ENCODE results near the gene FRMD4A.
"Not testable (repeated sequence)": the region's sequence is repeated elsewhere in the genome, so short reads cannot be mapped to it uniquely, and the experiment has no call there.

The FRMD4A gene

DNA sequence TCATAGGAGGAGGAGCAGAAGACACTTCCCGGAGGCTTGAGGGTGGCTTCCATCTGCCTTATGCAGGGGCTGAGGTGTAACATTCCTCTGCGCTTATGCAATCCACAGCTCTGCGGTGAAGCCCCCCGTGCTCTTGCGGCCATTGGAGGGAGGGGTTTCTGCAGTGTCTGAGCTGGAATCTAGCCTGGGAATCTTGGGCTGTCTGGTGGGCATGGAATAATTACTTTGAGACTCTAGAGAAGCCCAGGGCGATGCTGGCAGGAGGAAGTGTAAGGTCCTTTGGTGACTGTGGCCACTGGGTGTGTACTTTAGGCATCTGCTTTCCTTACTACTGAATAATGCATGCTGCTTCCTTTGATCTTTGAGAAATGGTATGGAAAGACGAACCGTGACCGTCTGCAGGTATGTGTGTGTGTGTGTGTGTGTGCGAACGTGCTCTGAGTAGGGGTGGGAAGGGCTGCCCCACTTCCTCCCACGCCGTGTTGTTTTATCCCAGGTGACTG, 563.0 kb downstream of the FRMD4A start:
- DNase-seq, result no peak

DNA sequence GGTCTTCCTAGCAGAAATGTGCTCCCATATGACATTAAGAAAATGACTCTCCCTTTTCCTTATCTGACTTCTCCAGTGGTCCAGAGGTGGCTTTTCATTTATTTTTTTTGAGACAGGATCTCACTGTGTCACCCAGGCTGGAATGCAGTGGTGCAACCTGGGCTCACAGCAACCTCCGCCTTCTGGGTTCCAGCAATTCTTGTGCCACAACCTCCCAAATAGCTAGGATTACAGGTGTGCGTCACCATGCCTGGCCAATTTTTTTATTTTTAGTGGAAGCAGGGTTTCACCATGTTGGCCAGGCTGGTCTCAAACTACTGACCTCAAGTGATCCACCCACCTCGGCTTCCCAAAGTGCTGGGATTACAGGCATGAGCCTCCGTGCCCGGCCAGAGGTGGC, 563.6 kb downstream of the FRMD4A start:
- DNase-seq, result not testable (repeated sequence)

DNA sequence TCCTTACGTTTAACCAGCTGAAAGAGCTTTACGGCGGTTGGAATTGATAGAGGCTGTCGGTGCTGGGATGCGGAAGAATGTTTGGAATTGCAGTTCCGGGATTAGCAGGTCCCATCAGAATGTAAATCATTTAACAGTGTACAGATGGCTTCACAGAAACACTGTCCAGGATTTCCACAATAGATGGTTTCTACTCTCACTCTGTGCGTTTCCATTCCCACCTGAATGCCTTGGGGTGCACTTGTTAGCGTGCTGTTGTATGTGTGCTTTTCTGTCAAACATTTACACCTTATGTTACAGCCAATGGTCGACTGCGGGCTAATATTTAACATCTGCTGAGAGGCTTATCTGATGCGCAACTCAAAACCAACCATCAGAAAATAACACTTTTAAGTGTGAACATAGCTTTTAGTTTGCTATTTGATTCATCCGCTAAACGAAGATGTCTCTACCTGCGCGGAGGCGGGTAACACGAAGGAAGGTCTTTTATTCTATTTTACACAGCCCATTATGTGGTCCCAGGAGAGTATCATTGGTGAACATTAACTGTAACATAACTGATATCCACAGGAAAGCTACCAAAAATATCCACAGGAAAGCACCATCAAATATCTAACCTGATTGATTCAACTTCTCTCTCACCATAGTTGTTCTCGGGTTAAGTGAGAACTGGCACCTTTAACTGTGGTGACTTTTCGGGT, 564.9 kb downstream of the FRMD4A start:
- DNase-seq, result no peak

DNA sequence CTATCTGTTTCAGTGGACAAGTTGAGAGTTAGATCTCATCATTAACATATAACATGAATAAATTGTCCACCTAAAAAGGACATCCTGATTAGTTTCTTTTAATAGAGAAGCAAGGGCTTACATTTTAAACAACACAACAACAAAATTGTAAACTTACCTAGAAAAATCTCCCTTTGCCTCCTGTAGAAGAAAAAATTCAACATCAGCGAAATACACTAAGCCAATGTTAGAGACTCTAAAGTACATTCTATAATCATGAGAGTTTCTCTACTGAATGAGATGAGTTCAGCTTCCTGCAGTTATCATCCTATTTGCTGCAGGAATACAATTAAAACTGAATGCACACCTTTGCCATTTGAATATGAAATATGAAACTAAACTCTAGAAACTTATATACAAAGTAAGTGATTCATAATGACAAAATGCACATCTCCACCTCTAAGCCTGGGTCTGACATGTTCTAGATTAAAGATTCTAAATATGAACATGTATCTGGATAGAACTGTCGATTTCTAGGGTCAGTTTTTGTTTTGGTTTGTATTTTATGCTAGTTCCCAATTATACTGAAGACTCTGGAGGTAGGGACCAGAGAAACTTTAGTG, 569.1 kb downstream of the FRMD4A start:
- DNase-seq, result no peak

DNA sequence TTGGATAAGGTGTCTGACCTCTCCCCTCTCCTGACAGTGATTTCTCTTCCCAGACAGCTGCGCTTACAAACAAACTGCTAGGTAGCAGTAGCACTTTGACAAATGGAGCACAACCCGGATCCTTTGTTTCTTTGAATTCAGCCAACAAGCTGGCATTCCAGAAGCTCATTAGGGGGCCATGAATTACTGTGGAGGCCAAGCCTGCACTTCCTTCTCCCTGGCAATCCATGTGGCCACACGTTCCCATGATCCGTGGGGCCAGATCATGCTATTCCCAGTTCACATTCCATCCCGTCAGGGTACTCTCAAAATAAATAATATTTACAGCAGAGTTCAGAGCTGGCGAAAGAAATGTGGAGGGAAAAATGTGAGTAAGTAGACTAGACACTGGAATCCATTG, 571.6 kb downstream of the FRMD4A start:
- DNase-seq, result no peak

DNA sequence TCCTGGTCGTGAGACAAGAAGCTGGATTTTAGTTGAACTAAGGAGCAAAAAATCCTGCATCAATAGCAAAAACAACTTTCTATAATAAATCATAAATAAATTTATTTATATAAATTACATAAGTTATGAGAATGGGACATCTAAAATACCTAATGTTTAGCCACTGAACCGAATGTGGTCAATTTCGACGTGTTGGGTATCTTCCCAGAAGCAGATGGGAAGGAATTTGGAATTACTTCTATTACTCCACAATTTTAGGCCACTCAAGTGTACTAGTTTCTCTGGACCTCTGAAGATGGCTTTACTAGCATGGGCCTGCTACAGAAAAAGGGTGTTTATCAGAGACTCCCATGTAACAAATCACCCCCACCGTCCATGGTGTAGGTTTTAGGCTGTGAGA, 572.0 kb downstream of the FRMD4A start:
- no peak for DNase-seq

DNA sequence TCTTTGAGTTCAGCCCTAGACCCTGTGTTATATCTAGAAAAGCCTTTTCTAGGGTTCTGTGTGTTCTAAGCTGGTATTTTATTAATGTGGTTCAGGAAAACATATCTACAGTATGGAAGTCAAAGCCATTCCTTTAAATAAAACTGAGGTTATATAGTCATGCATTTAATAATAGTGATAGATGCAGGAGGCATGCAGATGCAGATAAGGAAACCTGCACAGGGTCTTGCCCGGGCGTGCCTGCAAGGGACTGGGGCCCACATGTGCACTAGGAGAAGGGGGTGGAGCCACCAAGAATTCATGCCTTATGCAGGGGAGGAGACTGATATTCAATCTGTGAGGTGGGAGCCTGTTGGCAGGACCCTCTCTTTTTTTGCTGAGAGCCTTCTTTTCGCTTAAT, 572.4 kb downstream of the FRMD4A start:
- no peak for DNase-seq

DNA sequence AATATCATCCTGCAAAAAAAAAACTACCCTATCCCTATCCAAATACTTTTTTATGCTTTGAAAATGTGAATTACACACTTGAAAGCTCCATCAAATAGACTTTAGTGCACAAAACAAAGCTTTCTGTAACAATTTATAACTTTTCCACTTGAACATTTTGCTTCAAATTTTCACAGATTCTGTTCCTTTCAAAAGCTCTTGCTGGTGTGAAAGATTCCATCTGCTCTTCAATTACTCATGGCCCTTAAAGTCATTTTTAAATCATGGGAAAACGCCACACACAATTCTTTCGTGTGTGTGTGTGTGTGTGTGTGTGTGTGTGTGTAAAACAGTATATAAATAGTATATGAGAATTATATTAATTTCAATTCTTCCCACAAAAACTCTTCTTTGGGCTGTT, 576.4 kb downstream of the FRMD4A start:
- DNase-seq, result no peak

DNA sequence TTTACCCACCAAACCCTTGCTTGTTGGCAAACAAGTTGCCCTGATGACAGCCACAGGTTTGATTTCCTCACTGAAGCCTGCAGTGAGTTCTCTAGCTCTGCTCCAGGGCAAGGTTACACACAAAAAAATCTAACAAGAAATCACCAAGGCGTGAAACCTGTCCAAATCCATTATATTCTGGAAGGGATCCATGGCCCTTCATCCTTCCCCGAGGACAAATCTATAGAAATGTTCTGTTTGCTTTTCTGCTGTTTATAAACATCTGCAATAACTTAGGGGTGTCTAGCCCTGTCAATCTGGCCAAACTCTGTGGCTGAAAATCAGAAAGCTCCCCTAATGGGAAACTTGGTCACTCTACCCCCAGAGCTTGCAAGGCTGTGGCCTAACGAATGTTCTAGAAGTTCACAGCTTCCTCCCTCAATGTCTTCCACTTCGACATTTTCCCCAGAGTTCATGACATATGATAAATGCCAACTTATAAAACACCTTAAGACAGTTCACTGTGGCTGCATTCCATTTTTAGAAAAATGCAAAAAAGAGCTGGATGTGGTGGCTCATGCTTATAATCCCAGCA, 579.4 kb downstream of the FRMD4A start:
- DNase-seq, result no peak

DNA sequence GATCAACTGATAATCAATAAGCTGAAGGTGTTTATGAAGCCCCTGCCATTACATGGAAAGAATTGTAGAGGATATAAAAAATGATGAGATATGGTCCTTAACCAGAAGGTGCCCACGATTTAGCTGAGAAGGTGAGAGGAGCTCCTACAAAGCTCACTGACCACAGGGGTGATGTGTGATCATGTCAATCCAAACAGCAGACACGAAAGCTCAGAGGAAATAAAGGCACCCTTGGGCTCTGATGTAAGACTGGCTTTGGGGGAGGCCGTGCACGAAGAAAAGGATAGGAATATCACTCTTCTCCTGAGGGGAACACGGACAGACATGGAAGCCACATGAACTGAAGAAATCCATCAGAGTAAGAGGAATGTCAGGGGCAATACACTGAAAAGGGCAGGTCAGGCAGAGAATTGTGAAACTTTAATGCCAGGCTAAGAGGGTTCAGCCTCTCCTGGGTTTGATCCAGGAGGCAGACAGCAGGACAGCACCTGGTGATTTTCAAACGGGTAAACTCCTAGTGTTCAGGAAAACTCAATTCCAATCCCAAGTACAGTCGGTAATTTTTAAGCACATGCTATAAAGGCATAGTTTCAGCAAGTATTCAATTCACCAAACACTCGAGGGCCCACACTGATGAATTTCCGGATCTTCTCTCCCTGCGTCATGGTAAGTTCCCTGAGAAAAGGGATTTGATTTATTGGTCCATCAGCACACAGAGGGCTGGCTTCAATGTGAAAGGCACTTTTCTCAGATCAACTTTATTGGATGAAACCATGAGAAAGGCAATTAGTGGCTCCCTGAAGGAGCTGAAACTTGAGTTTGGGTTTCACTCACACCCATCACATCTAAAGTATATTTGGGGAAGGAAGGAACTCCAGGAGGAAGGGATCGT, 580.2 kb downstream of the FRMD4A start:
- no peak for DNase-seq

DNA sequence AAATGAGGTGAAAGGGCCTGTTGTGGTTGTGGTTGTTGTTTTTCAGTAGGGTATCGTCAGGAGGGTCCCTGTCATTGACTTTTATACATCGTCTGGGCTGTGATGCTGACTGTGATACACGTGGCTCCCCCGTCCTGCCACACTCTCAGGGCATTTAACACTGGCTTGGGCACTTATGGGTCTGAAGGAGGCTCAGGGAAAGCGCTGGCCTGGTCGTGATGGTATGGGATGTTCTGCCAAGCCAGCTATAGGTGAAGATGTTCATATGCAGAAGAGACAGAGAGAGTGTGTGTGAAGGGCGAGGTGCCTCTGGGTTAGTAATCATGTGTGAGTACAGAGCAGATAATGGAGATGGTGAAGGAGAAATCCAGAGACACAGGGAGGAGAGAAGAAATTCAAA, 585.5 kb downstream of the FRMD4A start:
- no peak for DNase-seq

DNA sequence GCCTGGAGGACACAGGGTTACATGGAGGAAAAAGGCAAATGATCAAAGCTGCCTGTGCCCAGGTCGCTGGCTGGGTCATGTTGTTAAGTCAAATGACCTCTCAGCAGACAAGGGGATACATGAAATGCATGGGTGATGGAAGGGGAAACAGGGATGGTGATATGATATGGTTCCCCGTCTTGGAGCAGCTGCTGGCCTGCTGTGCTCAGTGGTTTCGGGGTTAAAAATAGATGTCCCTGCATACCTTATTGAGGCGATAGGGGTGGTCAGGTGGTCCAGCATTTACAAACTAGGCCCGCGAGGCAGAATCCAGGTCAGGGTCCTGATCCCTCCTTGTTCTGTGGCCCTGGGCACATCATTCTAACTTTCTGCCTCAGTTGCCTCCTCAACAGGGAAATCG, 586.8 kb downstream of the FRMD4A start:
- no peak for DNase-seq

DNA sequence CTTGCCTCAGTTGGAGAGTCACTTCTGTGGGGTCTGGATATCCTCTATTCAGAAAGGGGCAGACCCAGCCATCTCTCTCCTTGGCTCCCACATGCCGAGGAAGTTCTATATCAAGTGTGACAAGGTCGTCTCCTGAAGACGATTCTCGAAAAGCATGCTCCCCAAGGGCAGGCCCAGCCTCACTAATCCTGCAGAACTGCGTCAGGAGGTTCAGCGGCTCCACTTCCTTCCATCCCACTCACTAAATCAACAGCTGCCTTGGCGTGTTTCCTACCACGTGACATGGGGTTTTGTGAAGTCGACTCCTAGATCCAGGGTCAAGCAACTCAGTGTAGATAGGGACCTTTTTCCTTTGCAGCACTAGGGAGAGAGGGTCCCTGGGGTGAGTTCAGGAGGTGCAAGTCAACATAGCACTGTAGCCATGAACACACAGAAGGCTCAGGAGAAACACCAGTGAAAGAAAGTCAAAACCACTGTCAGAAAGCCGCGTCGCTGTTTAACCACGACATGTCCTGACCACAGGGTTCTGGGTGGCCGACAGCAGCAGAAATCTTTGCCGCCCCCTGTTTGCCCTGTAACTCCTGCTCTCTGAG, 587.5 kb downstream of the FRMD4A start:
- DNase-seq, result no peak

DNA sequence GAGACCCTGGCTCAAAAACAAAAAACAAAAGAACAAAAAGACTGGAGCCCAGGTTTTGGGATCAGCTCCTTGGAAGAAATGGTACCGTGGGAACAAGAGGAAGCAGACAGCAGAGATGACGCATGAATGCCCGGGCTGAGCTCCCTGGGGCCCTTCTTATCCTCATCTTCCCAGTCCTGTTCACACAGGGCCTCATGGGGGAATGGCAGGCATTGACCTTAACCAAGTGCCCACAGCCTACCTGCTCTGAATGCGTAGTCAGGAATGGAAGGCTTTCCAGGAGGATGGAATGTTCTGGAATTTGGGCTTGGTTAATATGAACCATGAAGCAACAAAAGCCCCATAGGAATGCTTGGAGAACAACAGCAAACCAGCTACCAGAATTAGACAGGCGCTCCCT, 589.3 kb downstream of the FRMD4A start:
- no peak for DNase-seq

DNA sequence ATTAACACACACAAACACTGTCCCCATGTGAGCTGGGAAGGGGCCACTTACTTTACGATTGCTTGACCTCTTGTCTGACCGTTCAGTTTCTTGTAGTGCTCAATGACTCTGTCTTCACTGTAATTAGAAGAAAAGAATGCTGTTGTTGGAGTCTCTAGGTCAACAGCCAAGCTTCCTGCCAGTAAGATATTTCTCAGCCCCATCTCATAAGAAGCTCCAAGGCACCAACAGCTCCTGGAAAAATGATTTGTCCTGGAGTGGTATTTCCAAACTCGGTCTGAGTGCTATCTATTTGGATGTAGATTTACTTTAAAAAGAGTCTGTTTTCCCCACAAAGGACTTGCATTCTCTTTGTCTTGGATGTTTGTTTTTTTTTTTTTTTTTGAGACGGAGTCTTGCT, 590.3 kb downstream of the FRMD4A start:
- no peak for DNase-seq

DNA sequence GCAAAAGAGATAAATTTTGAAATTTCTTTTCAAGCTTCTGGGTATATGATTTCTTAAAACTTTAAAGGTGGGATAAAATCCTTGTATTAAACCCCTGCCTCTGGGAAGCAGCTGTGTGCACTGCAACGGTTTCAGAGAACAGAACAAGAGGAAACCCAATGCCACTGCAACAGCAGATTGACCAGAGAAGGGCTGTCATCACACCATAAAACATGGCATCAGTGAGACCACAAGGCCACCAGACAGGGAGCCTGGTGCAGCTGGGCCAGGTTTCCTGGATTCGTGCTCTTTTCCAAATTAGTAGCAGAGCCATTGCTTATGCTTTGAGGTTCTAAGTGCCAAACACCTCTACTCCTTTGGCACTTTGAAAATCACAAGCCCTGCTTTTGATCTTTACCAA, 591.5 kb downstream of the FRMD4A start:
- DNase-seq, result no peak

DNA sequence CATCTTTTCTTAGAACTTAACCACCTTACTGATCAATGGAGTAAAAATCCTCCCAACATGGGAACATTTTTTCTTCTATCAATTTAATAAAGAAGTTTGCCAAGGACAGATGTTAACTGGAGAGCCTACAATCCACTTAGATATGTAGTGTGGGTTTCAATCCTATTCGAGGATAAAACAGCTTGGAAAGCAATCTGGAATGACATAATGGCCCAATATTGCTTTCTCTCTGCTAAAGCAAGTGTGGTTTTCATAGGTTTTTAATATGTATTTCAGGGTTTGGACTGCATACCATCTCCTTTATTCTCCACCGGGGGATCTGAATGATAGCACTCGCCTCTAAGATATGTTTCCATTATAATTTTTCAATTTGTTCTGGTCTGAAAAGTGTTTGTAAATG, 594.2 kb downstream of the FRMD4A start:
- no peak for DNase-seq

DNA sequence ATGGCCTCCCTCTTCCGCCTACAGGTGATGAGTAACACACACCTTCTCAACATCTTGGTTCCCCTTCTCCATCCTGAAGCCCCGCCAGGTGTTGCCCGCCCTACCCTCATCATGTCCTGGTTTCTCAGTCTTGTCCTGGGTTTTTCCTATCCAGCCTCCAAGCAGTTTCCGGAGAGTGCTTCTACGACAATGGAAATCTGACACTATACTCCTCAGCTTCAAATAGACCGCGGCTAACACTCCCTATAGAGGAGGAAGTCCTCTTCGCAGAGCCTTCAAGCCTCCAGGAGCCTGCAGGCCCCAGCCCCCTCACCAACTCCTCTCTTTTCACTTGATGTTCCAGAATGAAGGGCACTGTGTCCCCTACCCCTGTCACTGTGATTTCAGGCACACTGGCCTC, 596.6 kb downstream of the FRMD4A start:
- no peak for DNase-seq

DNA sequence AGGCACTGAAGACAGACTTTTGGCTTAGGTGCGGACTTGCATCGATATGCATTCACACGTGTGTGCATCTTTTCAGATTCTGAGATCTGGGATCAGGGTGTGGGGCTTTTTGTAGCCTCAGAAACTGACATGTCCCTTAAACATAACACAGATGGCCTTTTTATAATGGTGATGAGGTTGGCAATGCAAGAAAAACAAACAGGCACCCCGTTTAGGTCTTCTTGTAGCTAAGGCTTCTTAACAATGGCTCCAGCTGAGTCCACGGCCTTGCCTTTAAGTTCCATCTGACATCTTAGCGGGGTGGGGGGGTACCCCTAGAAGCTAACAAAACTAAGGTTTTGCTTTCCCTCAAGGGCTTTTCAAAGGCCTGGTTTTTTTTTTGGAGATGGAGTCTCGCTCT, 597.7 kb downstream of the FRMD4A start:
- DNase-seq, result no peak

DNA sequence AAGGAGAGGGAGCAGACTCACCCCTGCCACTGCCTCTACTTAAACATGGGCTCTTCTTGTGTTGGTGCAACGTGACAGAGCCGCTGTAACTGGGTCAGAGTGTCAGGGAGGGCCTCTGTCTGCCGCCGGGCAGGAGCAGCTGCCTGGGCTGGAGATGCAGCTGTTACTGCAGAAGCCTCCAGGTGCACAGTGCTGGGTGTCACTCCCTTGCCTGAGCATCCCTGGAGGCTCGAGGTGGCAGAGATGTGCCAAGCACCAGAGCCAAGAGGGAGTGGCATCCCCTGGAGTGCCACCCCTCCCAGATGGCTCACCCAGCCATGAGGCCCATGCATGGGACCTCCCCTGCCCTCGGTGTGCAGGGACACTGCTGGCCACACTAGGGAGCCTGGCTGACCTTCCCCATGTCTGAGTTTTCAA, 598.3 kb downstream of the FRMD4A start:
- no peak for DNase-seq

DNA sequence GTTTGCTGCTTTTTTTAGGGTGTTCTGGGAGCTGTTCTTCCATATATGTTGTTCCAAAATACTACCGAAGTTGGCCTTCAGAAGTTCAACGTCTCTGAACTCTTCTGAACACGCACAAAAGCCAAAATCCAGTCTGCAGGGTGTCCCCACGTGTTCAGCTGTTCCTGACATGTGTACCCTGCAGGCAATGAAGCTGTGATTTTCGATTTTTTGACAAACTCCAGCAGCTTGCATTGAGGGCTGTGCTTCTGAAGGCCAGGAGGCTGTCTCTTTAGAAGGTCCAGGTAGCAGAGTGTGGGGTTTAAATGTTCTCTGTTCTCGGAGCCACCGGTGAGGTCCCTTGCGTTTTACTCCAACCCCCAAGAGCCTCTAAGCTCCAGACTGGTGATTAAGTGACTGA, 598.9 kb downstream of the FRMD4A start:
- no peak for DNase-seq

DNA sequence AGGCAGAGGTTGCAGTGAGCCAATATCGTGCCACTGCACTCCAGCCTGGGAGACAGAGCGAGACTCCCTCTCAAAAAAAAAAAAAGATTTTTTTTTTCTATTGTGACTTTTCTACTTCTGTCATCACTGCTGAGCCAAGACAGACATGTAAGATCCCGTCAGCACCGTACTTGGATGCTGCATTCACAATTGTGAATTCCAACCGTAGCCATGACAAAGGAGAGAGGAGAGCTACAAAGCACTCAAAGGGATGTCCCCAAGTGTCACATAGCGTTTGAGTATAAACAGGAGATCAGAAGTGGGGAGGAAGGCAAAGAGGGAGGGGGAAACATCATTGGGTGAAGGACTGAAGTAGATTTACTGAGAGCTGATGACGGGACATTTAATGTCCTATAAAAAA, 599.8 kb downstream of the FRMD4A start:
- no peak for DNase-seq

DNA sequence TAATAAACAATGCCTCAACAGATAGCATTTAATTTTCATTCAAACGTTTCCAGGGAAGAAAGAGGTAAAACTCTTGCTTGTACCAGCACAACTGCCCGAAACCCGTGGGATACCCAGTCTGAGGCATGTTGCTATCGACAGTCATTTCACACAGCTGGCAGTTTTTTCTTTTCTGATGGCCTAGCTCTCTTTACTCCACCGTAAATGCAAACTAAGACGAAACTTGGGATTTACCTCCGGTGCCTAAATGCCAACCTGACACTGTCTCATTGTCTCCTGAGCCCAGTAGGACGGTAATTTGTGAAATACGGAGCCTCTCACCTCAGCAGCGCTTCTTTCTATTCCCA, 600.4 kb downstream of the FRMD4A start:
- no peak for DNase-seq
